NCI-H1436 treated with DMSO at 0.1 percent for 48 hours (cell line): ENCODE data around the gene PIANP.

Source experiments
- DNase-seq: peaks from one replicate; lab custom pipeline; 2025; lab: John Stamatoyannopoulos, UW

PIANP gene

GRCh38 chr12:6703631-6704030 is 3.0 kb upstream of the PIANP start:
- no peak for DNase-seq

DNA sequence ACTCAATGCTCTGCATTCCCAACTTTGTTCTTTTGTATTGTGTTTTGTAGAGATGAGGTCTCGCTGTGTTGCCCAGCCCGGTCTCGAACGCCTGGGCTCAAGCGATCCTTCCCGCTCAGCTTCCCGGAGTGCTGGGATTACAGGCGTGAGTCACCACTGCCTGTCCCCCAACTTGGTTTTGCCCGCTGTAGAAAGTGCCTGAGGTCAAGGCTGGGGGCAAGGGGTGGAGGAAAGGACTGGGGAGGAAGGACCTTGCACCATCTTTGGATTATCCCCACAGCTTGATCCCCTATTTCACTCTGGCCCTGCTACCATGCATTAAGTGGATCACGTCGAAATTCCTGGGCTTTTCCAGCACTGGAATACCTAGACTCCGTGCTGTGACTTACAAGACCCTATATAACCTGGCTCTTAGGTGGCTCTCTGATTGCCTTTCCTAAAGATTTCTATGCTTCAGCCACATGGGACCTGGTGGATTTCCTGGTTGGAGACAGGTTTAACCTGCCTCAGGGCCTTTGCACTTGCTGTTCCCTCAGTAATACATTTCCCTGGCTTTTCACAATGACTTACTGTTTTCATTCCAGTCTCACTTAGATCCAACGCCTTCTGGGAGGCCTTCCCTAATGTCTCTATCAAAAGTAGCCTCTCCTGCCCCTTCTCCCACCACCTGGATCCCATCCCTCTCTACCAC is 608 bp upstream of the PIANP start:
- DNase-seq: no peak

- no peak for DNase-seq
These were observed 498 bp downstream of the PIANP start for GRCh38 chr12:6699989-6700645.

- DNase-seq: no peak
These were observed 1.2 kb downstream of the PIANP start for GRCh38 chr12:6699259-6699988.

GRCh38 chr12:6698352-6699046 is 2.1 kb downstream of the PIANP start:
- no peak for DNase-seq

DNA sequence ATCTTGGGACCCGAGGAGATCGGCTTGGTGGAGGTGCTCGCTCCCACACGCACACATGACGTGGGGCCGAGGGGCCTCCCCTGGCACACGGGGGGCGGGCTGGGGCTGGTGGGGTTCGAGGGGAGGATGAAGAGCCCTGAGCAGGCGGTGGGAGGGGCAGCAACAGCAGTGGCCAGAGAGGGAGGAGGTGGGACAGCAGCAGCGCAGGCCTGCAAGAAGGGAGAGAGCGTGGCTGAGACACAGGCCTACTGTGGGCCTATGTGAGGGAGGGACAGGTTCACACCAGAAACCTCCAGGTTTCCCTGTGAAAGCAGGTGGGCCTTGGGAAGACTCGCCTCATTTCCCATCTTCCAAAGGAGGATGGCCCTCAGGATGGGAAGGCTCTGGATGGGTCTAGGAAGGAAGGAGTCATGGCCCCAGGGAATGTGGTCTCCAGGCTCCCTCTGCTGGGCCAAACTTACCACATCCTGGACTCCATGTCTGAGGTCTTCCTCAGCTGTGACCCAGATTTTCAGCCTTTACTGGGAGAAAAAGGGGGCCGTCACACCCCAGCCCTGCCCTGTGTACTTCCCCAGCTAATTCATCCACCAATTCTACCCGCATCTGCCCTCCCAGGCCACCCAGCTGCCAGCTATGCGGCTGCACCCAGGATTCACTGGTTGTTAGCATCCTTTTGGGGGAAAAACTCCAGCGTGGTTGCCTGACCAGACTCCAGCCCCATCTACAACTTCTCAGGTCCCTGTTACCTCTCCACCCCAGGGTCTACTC is 2.8 kb downstream of the PIANP start:
- no peak for DNase-seq

GRCh38 chr12:6696690-6697583 is 3.7 kb downstream of the PIANP start:
- no peak for DNase-seq

GRCh38 chr12:6695313-6696045 is 5.1 kb downstream of the PIANP start:
- no peak for DNase-seq

GRCh38 chr12:6694701-6695100 is 5.9 kb downstream of the PIANP start:
- no peak for DNase-seq

DNA sequence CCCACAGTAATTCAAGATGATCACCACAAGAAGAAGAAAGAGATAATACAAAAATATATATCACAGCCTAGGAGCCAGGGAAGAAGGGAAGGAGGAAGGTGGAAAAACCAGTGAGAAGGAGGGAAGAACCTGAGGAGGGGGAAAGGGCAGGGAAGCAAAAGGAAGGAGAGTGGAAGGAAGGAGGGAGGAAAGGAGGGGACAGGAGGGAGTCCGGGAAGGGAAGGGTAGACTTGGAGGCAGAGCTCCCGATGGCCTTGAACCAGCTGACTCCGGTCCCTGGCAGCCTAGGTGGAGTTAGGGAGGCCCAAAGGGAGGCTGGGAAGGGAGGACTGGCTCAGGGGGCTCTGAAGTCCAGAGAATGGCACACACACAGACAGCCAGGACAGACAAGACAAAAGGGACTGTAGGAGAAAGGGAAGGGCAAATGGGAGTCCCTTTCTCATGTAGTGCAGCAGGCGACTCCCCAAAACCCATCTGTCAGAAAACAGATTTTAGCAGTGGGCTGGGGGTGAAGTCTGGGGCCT is 6.7 kb downstream of the PIANP start:
- no peak for DNase-seq

GRCh38 chr12:6692888-6693287 is 7.7 kb downstream of the PIANP start:
- no peak for DNase-seq

DNA sequence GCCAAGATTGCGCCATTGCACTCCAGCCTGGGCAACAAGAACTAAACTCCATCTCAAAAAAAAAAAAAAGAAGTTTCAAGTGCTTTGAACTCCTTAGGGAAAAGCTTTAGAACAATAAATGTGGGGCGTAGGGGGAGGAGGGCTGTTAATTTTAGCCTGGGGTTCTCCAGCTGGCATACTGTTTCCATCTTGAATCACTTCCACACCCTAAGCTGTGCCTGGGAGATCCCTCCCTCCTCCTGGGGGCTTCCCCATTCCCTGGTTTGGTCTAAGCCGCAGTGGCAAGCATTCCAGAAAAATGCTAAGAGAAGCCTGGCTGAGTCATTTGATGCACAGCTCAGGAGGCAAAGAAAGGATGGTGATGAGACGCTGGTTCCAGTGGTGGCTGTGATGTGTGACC is 9.1 kb downstream of the PIANP start:
- DNase-seq: no peak

DNA sequence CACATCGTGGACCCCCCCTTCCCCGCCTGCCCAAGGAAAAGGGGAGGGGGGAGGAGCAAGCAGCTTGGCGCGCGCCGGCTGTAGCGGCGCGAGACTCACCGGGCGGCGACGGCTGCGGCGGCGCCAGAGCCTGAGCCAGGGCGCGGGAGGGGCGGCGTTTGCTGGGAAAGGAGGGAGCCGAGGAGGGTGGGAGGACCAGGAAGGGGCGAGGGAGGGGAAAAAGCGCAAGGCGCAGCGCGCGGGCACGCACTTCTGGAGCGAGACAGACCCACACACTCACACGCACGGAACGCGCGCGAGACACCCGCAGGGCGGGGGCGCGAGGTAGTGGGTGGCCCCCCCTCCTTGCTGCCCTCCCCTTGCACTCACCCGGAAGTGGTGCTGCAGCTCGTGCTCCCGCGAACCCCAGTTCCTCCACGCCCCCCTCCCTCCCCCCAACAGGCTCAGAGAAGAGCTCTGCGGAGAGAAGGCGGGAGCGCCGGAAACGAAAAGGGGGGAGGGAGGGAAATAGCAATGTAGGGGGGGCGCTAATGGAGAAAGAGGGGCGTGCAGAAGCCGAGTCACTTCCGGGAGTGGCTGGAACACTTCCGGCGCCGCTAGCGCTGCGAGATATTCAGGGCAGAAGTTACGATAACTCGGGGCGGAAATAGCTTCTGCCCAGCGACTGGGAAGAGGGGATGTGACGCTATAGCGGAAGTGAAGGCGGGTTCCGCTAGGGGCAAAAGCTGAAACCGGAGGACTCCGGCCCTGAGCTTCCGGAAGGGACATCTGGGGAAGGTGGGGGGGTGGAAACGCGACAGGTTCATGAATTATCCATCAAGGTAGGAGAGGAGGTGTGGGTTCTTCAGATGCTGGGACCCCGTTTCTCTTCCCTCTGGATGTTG is 11.4 kb downstream of the PIANP start, which contains the start of gene ZNF384:
ZNF384 (minus strand) TSS at position 377 of the 884 bp plus-strand sequence. CDS start 9,855 bp downstream, outside the sequence.
- peak; percentile 97 for DNase-seq

DNA sequence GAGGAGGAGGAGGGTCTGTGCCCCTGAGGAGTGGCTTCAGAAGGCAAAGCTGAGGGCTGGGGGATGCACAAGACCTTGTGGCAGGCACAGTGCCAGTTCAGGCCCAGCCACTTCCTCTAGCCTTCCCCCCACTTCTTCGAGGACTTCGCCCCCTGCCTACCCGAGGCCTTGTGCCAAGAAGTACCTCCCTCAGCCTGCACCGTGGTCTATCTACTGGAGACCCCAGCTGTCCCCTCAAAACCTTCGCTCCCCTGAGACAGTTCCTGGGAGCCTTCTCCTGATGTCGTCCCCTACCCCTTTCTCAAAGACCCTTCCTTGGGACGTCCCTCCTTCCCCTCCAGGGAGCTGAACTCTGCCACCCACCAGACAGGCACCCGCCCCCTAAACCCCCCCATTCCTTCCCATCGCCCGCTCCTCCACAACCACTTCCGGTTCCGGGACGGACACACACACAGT is 12.0 kb downstream of the PIANP start:
- DNase-seq: peak; percentile 26

DNA sequence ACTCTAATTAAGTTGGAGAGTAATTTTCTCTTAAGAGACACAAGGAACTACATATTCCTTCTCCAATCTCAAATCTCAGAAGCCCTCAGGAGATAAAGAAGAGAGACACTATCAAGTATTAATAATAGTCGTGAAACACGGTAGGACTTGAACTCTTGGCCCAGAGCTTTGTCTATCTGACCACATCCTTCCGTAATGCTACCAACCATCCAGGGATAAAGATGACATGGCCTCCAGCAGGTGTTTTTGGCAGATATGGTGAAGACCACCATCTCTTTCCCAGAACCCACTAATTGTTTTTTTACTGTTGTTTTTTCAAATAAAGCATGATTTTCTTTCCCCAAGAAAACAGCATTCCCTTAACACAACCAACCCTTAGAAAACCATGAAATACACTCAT is 14.8 kb downstream of the PIANP start:
- no peak for DNase-seq

- DNase-seq: no peak
These were observed 16.0 kb downstream of the PIANP start for GRCh38 chr12:6684609-6685008.

GRCh38 chr12:6676962-6677361 is 23.7 kb downstream of the PIANP start:
- DNase-seq: no peak

- DNase-seq: no peak
These were observed 28.5 kb downstream of the PIANP start for GRCh38 chr12:6672143-6672542.
